HG02763 (cell line): Measurements from ENCODE around the gene SNX30.

Experiments used
- ATAC-seq: cut with Tn5 transposase; IDR thresholded peaks from one replicate; pipeline ENCODE4 v1.9.1; 2021; ENCODE audit warnings: mild to moderate bottlenecking, moderate library complexity; ENCODE audit not compliant: unreplicated experiment

Gene SNX30

DNA sequence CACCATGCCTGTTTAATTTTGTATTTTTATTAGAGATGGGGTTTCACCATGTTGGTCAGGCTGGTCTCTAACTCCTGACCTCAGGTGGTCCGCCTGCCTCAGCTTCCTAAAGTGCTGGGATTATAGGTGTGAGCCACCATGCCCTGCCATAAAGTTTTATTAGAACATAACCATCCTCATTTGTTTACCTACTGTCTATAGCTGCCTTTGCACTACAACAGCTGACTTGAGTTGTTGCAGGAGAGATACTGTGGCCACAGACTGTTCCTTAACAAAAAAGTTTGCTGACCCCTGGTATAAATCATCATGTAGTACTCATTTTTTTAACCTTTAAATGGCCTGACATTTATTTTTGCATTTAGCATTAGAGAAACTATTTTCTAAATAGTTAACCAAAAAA is 31.7 kb downstream of the SNX30 start:
- ATAC-seq = no peak

DNA sequence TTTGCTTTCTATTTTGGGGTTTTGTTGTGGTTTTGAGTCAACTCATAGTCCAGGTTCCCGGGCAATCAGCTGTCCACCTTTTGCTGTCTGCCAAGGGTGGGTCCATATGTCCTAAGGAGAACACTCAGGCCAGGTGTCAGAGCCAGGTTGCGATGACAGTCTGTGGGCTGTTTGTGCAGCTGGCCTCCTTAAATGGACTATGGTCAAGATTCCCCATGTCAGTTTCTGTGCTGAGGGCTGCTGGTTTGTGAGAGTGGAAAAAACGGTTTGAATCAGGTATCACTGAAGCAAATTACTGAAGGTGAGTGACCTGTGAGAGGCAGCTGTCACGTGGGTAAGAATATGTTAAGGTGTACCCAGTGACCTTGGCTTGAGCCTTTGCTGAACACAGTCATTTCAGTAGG is 33.0 kb downstream of the SNX30 start:
- no peak for ATAC-seq

DNA sequence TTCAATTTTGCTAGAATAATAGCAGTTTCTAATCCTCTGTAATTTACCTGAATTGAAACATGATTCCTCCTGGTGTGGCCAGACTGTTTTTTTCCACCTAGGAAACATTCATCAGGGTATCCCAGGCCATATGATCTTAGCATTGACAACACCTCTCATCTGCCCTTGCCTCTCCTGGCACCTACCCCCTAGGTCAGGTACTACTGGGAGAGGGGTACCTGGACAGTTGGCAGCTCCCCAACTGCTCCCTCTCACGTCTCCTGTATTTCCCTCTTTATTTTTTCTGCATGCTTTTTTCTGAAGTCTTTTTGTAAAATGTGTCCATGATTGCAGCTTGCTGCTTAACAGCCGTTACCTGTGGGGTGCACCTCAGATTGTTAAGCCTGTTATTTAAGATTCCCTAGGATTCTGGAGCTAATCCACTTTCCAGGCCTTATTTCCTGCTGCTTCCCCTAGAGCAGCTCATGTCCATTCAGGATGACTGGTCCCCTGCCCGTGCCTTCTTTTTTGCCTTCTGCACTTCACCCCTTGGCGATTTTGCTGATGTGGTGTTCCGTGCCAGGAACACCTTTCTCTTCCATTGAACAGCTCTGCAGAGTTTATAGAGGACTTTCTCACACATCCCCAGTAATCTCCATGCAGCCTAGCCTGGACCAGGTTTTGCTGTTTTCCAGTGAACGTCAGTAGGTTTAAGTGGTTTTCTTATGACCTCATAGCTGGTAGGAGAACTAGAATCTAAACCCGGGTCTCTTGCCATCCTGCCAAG is 33.6 kb downstream of the SNX30 start:
- no peak for ATAC-seq

GRCh38 chr9:112785986-112786385 is 35.4 kb downstream of the SNX30 start:
- ATAC-seq = no peak

- no peak for ATAC-seq
These were observed 36.4 kb downstream of the SNX30 start for GRCh38 chr9:112786829-112787520.

DNA sequence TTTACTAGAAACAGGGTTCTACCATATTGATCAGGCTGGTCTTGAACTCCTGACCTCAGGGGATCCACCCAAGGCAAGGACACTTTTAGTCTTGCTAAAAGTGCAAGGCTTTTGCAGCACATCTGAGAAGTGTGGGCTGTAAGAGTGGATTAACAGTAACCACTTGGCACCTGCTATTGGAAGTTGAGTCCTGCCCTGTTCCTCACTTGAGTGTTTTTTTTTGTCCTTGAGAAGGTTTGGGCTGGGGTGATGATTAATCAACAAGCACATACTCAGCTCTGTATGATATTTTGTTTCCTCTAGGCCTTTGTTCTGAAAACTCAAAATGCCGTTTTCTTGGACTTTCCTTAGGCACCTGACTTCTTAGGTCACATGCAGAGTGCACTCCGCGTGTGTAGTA is 37.4 kb downstream of the SNX30 start:
- no peak for ATAC-seq

DNA sequence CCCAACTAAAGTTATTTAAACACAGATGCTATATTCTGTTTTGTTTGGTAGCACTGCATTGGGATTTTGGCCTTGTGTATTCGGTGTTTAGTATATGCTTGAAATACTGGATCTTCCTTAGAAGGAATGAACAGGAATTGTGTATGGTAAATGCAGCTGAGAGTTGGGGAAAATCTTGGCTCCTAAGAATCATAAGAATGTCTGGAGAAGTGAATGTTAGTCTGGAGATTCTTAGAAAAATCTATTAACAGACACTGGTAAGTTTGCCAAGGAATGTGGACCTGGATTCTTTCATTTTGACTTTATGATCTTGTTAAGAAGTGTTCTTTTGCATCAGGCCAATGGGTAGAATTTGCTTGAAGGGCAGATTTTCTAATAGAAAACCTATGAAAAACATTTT is 38.9 kb downstream of the SNX30 start:
- ATAC-seq = no peak

- no peak for ATAC-seq
These were observed 39.6 kb downstream of the SNX30 start for GRCh38 chr9:112789891-112790774.

DNA sequence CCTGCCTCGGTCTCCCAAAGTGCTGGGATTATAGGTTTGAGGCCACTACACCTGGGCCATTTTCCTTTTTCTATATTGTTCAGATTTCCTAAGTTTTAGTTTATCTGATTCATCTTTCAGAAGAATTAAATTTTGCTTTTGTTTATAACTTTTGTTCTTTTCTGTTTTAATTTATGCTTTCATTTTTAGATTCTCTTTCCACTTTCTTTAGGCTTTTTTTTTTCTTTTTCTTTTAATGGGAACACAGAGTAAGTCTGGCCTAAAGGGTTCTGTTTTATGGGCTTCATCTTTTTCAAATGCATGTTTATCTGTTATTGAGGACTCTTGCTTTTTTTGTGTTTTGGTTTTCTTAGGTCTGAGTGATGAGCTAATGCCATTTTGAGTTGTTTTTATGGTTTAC is 42.1 kb downstream of the SNX30 start:
- no peak for ATAC-seq

DNA sequence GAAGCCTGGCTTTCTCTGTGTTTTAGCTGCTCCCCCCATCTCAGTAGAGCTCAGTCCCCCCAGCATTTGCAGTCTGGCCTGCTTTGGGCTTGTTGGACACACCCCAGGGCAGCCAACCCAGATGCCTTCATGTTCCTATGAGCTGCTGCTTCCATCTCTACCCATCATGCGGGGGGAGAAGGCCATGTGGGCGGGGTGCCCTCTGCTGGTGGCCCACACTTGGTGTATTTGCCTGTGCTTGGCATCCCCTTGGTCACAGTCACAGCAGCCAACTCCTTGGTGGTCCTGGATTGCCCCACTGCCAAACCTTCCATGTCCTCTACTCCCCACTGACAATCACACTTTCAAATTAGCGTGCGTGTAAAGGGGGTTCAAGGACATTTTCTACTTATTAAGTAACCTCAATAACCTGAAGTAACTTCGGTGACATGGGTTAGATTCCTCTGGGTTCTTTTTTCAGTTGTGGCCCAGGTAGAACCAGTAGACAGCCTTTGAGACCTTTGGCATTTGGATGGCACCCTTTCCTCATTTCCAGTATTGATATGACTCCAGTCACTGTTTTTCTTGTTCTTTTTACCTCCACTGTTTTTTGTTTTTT is 42.8 kb downstream of the SNX30 start:
- no peak for ATAC-seq

DNA sequence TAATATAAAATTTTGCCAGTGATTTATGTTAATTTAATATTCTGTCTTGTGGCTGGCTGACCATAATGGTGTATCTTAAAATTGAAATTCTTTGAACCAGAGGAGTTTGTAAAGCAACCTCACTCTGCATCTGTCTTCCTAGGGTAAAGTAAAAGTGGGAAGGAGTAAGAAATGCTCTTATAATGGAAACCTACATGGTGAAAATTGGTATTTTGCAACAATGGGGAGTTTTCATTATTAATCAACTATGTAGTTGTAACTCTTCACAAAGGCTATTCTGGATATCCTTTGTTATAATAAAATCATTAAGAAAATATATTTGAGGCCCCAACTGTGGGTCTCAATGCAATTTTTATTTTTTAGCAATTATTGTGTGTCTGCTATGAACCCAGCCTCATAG is 44.2 kb downstream of the SNX30 start:
- no peak for ATAC-seq

DNA sequence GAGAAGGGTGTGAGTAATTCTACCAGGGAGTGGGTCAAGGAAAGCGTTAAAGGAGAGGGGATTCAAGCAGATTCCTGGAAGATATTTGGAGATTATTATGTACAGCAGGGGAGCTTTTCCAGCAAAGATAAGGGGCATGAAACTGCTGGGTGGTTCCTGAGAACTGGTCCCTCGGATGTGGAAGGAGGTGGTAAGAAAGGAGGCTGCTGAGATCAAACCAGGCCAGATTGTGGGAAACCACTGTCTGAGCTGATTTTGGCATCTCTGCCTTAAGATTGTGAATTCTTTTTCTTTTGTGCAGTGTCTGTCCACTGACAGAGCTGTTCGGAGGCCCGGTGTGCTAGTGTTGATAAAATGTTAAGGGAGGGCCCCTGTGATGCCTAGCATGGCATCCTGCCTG is 45.4 kb downstream of the SNX30 start:
- no peak for ATAC-seq

GRCh38 chr9:112796485-112796884 is 45.9 kb downstream of the SNX30 start:
- no peak for ATAC-seq

GRCh38 chr9:112809351-112809848 is 58.8 kb downstream of the SNX30 start:
- peak; percentile 97 for ATAC-seq

GRCh38 chr9:112809906-112810305 is 59.3 kb downstream of the SNX30 start:
- ATAC-seq = no peak

- ATAC-seq = no peak
These were observed 60.3 kb downstream of the SNX30 start for GRCh38 chr9:112810696-112811490.

DNA sequence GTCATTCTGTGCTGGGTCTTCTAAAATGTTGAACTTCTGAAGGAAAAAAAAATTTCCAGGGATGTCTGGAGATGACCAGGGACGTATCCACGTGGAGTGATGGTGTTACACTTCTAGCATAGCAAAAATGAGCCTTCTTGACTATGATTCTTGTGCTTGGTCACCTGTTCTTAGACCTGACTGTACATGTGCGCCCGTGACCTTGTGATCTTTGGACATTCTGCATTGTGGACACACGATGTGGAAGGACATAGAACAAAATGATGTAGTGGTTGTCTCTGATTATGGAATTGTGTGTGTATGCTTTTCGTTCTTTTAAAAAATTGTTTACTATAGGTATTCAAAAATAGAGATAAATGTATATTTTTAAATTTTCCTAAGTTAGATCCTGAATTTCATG is 61.0 kb downstream of the SNX30 start:
- no peak for ATAC-seq

GRCh38 chr9:112815868-112816267 is 65.3 kb downstream of the SNX30 start:
- no peak for ATAC-seq

GRCh38 chr9:112817860-112818203 is 67.3 kb downstream of the SNX30 start:
- peak; percentile 63 for ATAC-seq
